Loucy (cell line): ENCODE data around the gene PEMT.

Experiments
- H2AFZ ChIP-seq: fragments of 200-600 bp; sonication (generic); 2 replicates; pipeline ENCODE4 v1.6.0; 2016; ENCODE audit warnings: antibody characterized with exemption, mild to moderate bottlenecking, low read length, moderate library complexity
- H3F3A ChIP-seq: fragments of 200-600 bp; 2 replicates; pipeline ENCODE4 v1.6.0; 2016; ENCODE audit warnings: antibody characterized with exemption, low read depth, mild to moderate bottlenecking
- H3K27me3 ChIP-seq: fragments of 200-600 bp; sonication (generic); 2 replicates; pipeline ENCODE4 v1.6.1; 2014; ENCODE audit warnings: low read length, mild to moderate bottlenecking; ENCODE audit not compliant: insufficient read depth, poor library complexity, severe bottlenecking
- H3K36me3 ChIP-seq: fragments of 200-600 bp; sonication (generic); 2 replicates; pipeline ENCODE4 v1.6.1; 2016; ENCODE audit warnings: low read length; ENCODE audit not compliant: insufficient read depth
- H3K4me1 ChIP-seq: fragments of 200-600 bp; sonication (generic); 2 replicates; pipeline ENCODE4 v1.5.1; 2014; ENCODE audit warnings: low read length, mild to moderate bottlenecking; ENCODE audit not compliant: insufficient read depth, poor library complexity, severe bottlenecking
- H3K4me2 ChIP-seq: fragments of 200-600 bp; sonication (generic); 2 replicates; pipeline ENCODE4 v1.6.0; 2014; ENCODE audit warnings: antibody characterized with exemption, low read length, low read depth, mild to moderate bottlenecking; ENCODE audit not compliant: poor library complexity, severe bottlenecking
- H3K4me3 ChIP-seq: fragments of 200-600 bp; sonication (generic); 2 replicates; pipeline ENCODE4 v1.5.1; 2014; ENCODE audit warnings: low read length, mild to moderate bottlenecking, mixed read lengths; ENCODE audit not compliant: poor library complexity, severe bottlenecking
- H3K79me2 ChIP-seq: fragments of 200-600 bp; sonication (generic); 2 replicates; pipeline ENCODE4 v1.6.1; 2014; ENCODE audit warnings: low read length; ENCODE audit not compliant: insufficient read depth
- H3K9ac ChIP-seq: fragments of 200-600 bp; sonication (generic); 2 replicates; pipeline ENCODE4 v1.6.0; 2014; ENCODE audit warnings: mild to moderate bottlenecking, low read depth, low read length, moderate library complexity; ENCODE audit not compliant: poor library complexity, severe bottlenecking
- H3K9me2 ChIP-seq: fragments of 200-600 bp; sonication (generic); replicated peaks from 2 replicates; pipeline ENCODE4 v1.6.1; 2016; ENCODE audit warnings: low read depth, low read length, mixed read lengths
- H3K9me3 ChIP-seq: fragments of 200-600 bp; sonication (generic); 2 replicates; pipeline ENCODE4 v1.6.1; 2014; ENCODE audit warnings: mild to moderate bottlenecking, antibody characterized with exemption, low read length, low read depth; ENCODE audit not compliant: insufficient read depth
- H4K20me1 ChIP-seq: fragments of 200-600 bp; sonication (generic); 2 replicates; pipeline ENCODE4 v1.6.0; 2014; ENCODE audit warnings: antibody characterized with exemption, low read length, mild to moderate bottlenecking; ENCODE audit not compliant: insufficient read depth, poor library complexity, severe bottlenecking
- CTCF ChIP-seq: fragments of 200-600 bp; sonication (generic); conservative IDR thresholded peaks from 2 replicates; pipeline ENCODE4 v1.5.1; 2014; ENCODE audit warnings: mild to moderate bottlenecking, antibody characterized with exemption, low read length
- EZH2phosphoT487 ChIP-seq: fragments of 200-600 bp; IDR thresholded peaks from 2 replicates; pipeline ENCODE4 v1.6.1; 2018; ENCODE audit warnings: antibody characterized with exemption, mild to moderate bottlenecking, moderate library complexity, borderline replicate concordance

The PEMT gene

GRCh38 chr17:17515934-17516930 lies 75.3 kb downstream of the PEMT start:
- TF ChIP-seq CTCF (no peak), EZH2phosphoT487 (no peak)
- Histone ChIP-seq H3K9me2 (no peaks in the 10 kb centered on the region), H2AFZ (no peak overlapping the region), H3K27me3 (no peaks in the 10 kb centered on the region), H3K79me2 (no peaks in the 10 kb centered on the region), H3F3A (no peaks in the 10 kb centered on the region), H3K9ac (no peak overlapping the region), H3K4me2 (no peak overlapping the region), H3K36me3 (no peaks in the 10 kb centered on the region), H3K9me3 (no peaks in the 10 kb centered on the region), H4K20me1 (no peaks in the 10 kb centered on the region), H3K4me1 (peaks cover 2% of the 10 kb centered on the region), H3K4me3 (no peak overlapping the region)

- no peak overlapping the region for H3K9ac ChIP-seq
- no peaks in the 10 kb centered on the region for H3K9me3 ChIP-seq
- no peak overlapping the region for H3K4me3 ChIP-seq
- H3K36me3 ChIP-seq = no peaks in the 10 kb centered on the region
- no peaks in the 10 kb centered on the region for H3F3A ChIP-seq
- no peaks in the 10 kb centered on the region for H4K20me1 ChIP-seq
- H3K4me1 ChIP-seq = peaks cover 12% of the 10 kb centered on the region
- H3K27me3 ChIP-seq = no peaks in the 10 kb centered on the region
- TF ChIP-seq EZH2phosphoT487 (no peak), CTCF (no peak)
- H3K4me2 ChIP-seq = no peak overlapping the region
- no peaks in the 10 kb centered on the region for H3K9me2 ChIP-seq
- H2AFZ ChIP-seq = no peak overlapping the region
- no peaks in the 10 kb centered on the region for H3K79me2 ChIP-seq
Measured at GRCh38 chr17:17514993-17515933, 76.2 kb downstream of the PEMT start.

- Histone ChIP-seq H3K27me3 (no peaks in the 10 kb centered on the region), H3K4me3 (no peak overlapping the region), H3K9me3 (no peaks in the 10 kb centered on the region), H3K4me2 (no peak overlapping the region), H3K36me3 (no peaks in the 10 kb centered on the region), H3F3A (no peaks in the 10 kb centered on the region), H3K4me1 (peaks cover 15% of the 10 kb centered on the region), H2AFZ (no peak overlapping the region), H3K9ac (no peak overlapping the region), H3K9me2 (no peaks in the 10 kb centered on the region), H3K79me2 (no peaks in the 10 kb centered on the region), H4K20me1 (no peaks in the 10 kb centered on the region)
- TF ChIP-seq EZH2phosphoT487 = no peak
- no peak for TF ChIP-seq CTCF
Measured at GRCh38 chr17:17514361-17514992, 77.0 kb downstream of the PEMT start.
